HG02943 (cell line): Measurements from ENCODE around the gene AQP5.

Experiments
- ATAC-seq: cut with Tn5 transposase; IDR thresholded peaks from one replicate; pipeline ENCODE4 v1.9.1; 2021; ENCODE audit warnings: mild to moderate bottlenecking, low read depth, moderate library complexity; ENCODE audit not compliant: unreplicated experiment

Gene AQP5

DNA sequence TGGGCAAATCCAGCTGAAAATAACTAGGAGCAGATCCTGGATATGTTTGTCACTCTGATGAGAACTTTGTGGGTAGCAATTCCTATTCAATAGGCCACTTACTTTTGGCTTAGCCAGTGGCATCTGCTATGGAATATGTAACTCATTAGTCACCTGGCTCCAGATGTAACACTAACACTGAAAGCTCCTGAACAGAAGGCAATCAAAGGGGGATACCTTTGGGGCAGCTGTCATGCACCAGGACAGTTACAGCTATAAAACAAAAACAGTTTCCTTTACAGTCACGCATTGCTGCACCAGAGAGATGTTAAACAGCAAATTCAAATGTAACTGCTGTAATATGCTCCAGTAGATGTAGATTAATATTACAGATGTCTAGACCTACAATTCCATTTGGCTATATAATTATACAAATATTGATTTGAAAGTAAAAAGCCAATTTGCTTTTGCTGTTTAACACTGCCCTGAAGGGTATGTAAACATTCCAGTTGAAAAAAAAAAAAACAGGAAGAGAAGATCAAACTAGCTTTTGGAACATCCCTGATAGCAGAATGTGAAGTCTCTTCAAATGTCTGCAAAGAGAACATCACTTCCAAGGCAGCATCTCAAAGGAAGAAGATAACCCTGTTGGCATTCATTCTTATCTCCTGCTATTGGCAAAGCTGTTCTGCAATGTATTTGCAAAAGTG is 45.2 kb downstream of the AQP5 start:
- no peak for ATAC-seq

DNA sequence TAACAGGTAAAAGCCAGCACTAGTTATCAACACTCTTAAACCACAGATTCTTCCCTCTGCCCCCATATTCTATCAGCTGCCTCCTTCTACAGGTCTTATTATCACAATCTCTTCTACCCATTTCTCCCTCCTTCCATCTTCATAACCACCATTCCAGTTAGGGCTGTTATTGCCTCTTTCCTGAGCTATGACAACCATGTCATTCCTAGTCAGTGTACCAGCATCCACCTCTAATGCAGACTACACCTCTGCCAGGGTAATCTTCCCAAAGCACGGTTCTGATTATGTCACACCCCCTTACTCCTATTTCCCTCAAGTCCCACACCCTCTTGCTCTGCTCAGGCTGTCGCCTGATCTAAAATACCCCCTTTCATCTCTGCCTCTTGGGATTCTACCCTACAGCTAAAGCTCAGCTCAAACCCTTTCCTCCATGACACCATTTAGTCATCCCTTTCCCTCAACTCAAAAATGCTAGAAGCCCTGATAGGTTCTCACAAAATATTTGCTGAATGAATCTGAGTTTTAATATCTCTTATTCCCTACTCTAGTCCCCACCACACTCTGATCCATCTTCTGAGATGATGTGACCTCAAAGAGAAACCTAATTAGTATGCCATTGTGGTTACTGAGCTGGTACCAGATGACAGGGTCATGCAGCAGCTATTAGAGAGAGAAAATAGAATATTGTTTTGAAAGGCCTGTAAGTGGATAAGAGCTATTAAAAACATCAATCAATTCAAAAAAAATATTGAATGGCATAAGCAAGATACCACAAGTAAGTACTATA is 51.9 kb downstream of the AQP5 start:
- no peak for ATAC-seq

DNA sequence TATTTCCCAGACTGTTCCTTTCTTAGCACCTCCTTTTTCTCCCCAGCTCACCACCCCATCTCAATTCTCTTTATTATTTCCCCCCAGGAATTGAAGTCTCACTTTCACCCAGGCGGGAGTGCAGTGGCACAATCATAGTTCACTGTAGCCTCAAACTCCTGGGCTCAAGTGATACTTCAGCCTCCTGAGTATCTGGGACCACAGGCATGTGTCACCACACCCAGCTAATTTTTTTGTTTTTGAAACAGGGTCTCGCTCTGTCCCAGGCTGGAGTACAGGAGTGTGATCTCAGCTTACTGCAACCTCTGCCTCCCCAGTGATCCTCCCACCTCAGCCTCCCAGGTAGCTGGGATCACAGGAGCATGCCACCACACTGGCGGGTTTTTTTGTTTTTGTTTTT is 52.7 kb downstream of the AQP5 start:
- ATAC-seq = no peak
